GM12892 (cell line): ENCODE measurements around the gene NPEPPS.
"Not testable (repeated sequence)": the region's sequence is repeated elsewhere in the genome, so short reads cannot be mapped to it uniquely, and the experiment has no call there.

ENCODE experiments used
- POLR2AphosphoS5 ChIP-seq: IDR thresholded peaks from 2 replicates; pipeline ENCODE4 v1.6.1; 2011; ENCODE audit warnings: low read depth, low read length, control low read depth
- TAF1 ChIP-seq: IDR thresholded peaks from 2 replicates; pipeline ENCODE4 v1.6.1; 2011; ENCODE audit warnings: low read depth, mild to moderate bottlenecking, control low read depth, low read length, borderline replicate concordance

- TF ChIP-seq TAF1, POLR2AphosphoS5: not testable (repeated sequence)
Measured at GRCh38 chr17:47500620-47501019, 30.3 kb upstream of the NPEPPS start.
